Measurements from ENCODE around the gene EN2.

The EN2 gene

GRCh38 chr7:155458111-155458877, at the start of gene EN2:
Gene EN2 (plus strand): TSS chr7:155458129. CDS start chr7:155458378, 249 bp downstream.
- Histone ChIP-seq H3K4me3 (ENCODE audit: low read length) (no peak within 1 kb of the TSS), H2AFZ (ENCODE audit: low read depth, low read length) (no peak within 1 kb of the TSS), H4K20me1 (ENCODE audit: insufficient read depth, low read length) (no peaks in the 10 kb centered on the region), H3K4me1 (ENCODE audit: low read length) (no peaks in the 10 kb centered on the region), H3K27me3 (ENCODE audit: low read depth, low read length) (no peaks in the 10 kb centered on the region), H3K36me3 (replicated peaks; ENCODE audit: low read depth, low read length) (no peaks in the 10 kb centered on the region), H3K79me2 (ENCODE audit: low read length) (no peaks in the 10 kb centered on the region), H3K4me2 (ENCODE audit: low read length) (no peak within 1 kb of the TSS), H3K27ac (ENCODE audit: low read length) (no peak within 1 kb of the TSS), H3K9me3 (ENCODE audit: insufficient read depth, low read length) (no peaks in the 10 kb centered on the region), H3K9ac (ENCODE audit: low read length) (no peak within 1 kb of the TSS)
- no peak for TF ChIP-seq EZH2phosphoT487 (IDR thresholded peaks at IDR 0.05; ENCODE audit: low read depth)
- no peak for TF ChIP-seq CTCF (IDR thresholded peaks at IDR 0.05; ENCODE audit: low read depth, low read length)

GRCh38 chr7:155408651-155409586, 49.0 kb upstream of the EN2 start:
- Histone ChIP-seq H3K4me1 (ENCODE audit: low read length) (0 out of 2 replicates have a peak, but pooled peaks cover 5% of the 10 kb centered on the region), H3K79me2 (ENCODE audit: low read length) (no peaks in the 10 kb centered on the region), H3K36me3 (replicated peaks; ENCODE audit: low read depth, low read length) (no peaks in the 10 kb centered on the region), H4K20me1 (ENCODE audit: insufficient read depth, low read length) (no peaks in the 10 kb centered on the region), H2AFZ (ENCODE audit: low read depth, low read length) (no peak overlapping the region), H3K27me3 (ENCODE audit: low read depth, low read length) (no peaks in the 10 kb centered on the region), H3K4me3 (ENCODE audit: low read length) (no peak overlapping the region), H3K9ac (ENCODE audit: low read length) (no peak overlapping the region), H3K4me2 (ENCODE audit: low read length) (no peak overlapping the region), H3K27ac (ENCODE audit: low read length) (no peak overlapping the region), H3K9me3 (ENCODE audit: insufficient read depth, low read length) (no peaks in the 10 kb centered on the region)
- TF ChIP-seq CTCF (IDR thresholded peaks at IDR 0.05; ENCODE audit: low read depth, low read length) (no peak), EZH2phosphoT487 (IDR thresholded peaks at IDR 0.05; ENCODE audit: low read depth) (no peak)

GRCh38 chr7:155409980-155410379, 47.9 kb upstream of the EN2 start:
- H3K36me3 ChIP-seq (replicated peaks; ENCODE audit: low read depth, low read length) = no peaks in the 10 kb centered on the region
- H4K20me1 ChIP-seq (ENCODE audit: insufficient read depth, low read length) = no peaks in the 10 kb centered on the region
- no peak overlapping the region for H3K27ac ChIP-seq (ENCODE audit: low read length)
- H3K79me2 ChIP-seq (ENCODE audit: low read length) = no peaks in the 10 kb centered on the region
- H3K9me3 ChIP-seq (ENCODE audit: insufficient read depth, low read length) = no peaks in the 10 kb centered on the region
- no peak overlapping the region for H3K4me3 ChIP-seq (ENCODE audit: low read length)
- H2AFZ ChIP-seq (ENCODE audit: low read depth, low read length) = no peak overlapping the region
- 0 out of 2 replicates have a peak, but pooled peaks cover 5% of the 10 kb centered on the region for H3K4me1 ChIP-seq (ENCODE audit: low read length)
- no peak overlapping the region for H3K4me2 ChIP-seq (ENCODE audit: low read length)
- no peaks in the 10 kb centered on the region for H3K27me3 ChIP-seq (ENCODE audit: low read depth, low read length)
- TF ChIP-seq EZH2phosphoT487 (IDR thresholded peaks at IDR 0.05; ENCODE audit: low read depth) = no peak
- TF ChIP-seq CTCF (IDR thresholded peaks at IDR 0.05; ENCODE audit: low read depth, low read length) = no peak
- H3K9ac ChIP-seq (ENCODE audit: low read length) = no peak overlapping the region

GRCh38 chr7:155410431-155410830, 47.5 kb upstream of the EN2 start:
- no peak overlapping the region for H3K4me2 ChIP-seq (ENCODE audit: low read length)
- no peak for TF ChIP-seq EZH2phosphoT487 (IDR thresholded peaks at IDR 0.05; ENCODE audit: low read depth)
- TF ChIP-seq CTCF (IDR thresholded peaks at IDR 0.05; ENCODE audit: low read depth, low read length) = no peak

More at GRCh38 chr7:155410431-155410830, 47.5 kb upstream of the EN2 start:
- Histone ChIP-seq H3K36me3 (replicated peaks; ENCODE audit: low read depth, low read length) (no peaks in the 10 kb centered on the region), H3K9ac (ENCODE audit: low read length) (no peak overlapping the region), H3K4me3 (ENCODE audit: low read length) (no peak overlapping the region), H3K9me3 (ENCODE audit: insufficient read depth, low read length) (no peaks in the 10 kb centered on the region), H2AFZ (ENCODE audit: low read depth, low read length) (no peak overlapping the region), H3K4me1 (ENCODE audit: low read length) (0 out of 2 replicates have a peak, but pooled peaks cover 5% of the 10 kb centered on the region), H3K27ac (ENCODE audit: low read length) (no peak overlapping the region), H4K20me1 (ENCODE audit: insufficient read depth, low read length) (no peaks in the 10 kb centered on the region), H3K79me2 (ENCODE audit: low read length) (no peaks in the 10 kb centered on the region), H3K27me3 (ENCODE audit: low read depth, low read length) (no peaks in the 10 kb centered on the region)
